ENCODE data around the gene APCDD1L. TPM values are rescaled to one million over a fixed set of nuclear protein-coding genes. Genes with fewer than 3 reads are reported as not detected.

APCDD1L gene
- total RNA-seq (2.1 TPM), polyA plus RNA-seq (ENCODE audit: insufficient read depth in 1 of 8, insufficient read length in 8 of 8, low replicate concordance in 1 of 8) (1 to 10 TPM; 3.4 to 8.8 (median 5.1) TPM)
- long read RNA-seq, donor 1, partial matches to known transcripts, result 0 of 1 reads
- long read RNA-seq, donor 1, other reads (novel, unspliced or antisense), result 0 of 1 reads
- long read RNA-seq, donor 2, result 0 reads
- long read RNA-seq, donor 3, partial matches to known transcripts, result 0 of 1 reads
- long read RNA-seq, donor 3, other reads (novel, unspliced or antisense), result 0 of 1 reads
- long read RNA-seq, donor 4, result 0 reads
- long read RNA-seq, donor 5, partial matches to known transcripts, result 0 of 4 reads
- long read RNA-seq, donor 5, other reads (novel, unspliced or antisense), result 0 of 4 reads
- long read RNA-seq, donor 6, partial matches to known transcripts, result 0 of 1 reads
- long read RNA-seq, donor 6, other reads (novel, unspliced or antisense), result 0 of 1 reads
- long read RNA-seq, donor 7, partial matches to known transcripts, result 0 of 3 reads
- long read RNA-seq, donor 7, other reads (novel, unspliced or antisense), result 0 of 3 reads
- long read RNA-seq, donor 8, result 0 reads
- long read RNA-seq, donor 9, partial matches to known transcripts, result 0 of 1 reads
- long read RNA-seq, donor 9, other reads (novel, unspliced or antisense), result 0 of 1 reads
- long read RNA-seq, donor 10, partial matches to known transcripts, result 0 of 2 reads
- long read RNA-seq, donor 10, other reads (novel, unspliced or antisense), result 0 of 2 reads
- long read RNA-seq, donor 11, partial matches to known transcripts, result 0 of 2 reads
- long read RNA-seq, donor 11, other reads (novel, unspliced or antisense), result 0 of 2 reads

DNA sequence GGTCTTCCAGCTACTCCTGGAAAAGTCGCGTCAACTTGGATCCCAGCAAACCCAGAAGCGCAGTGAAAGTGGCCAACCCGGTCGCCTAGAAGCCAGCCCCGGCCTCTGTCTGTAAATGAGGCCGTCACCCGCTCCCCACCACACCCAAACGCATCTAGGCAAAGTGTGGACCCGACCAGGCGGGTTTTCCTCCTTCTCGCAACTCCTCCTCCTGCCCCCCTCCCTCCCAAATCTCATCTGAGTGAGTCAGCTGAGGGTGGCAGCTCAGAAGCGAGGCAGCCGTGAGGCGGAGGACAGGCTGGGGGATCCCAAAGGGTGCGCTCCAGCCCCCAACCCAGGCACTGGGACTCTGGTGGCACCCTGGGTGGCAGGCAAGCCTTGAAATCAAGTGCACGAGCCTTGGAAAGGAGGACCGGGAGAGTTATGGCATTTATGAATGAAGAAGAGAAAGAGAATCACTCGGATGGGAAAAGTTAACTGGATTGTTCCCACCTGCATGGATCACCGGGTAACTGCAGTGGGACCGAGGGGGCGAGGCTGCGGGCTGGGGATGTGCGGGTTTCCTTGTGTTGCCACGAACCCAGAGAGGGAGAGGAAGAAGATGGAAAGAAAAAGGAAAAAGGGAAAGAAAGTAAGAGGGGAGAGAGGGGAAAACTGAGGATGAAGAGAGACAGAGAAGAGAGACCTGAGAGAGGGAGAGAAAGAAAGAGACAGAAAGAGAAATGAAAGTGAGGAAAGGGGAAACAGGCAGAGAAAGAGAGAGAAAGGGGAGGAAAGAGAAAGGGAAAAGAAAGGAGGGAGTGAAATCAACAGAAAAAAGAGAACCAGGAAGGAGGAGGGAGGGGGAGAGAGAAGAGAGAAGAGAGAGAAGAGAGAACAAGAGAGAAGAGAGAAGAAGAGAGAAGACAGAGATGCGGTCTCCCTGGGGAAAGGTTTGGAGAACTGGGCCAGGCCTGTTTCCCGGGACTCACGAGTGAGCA lies at the start of gene APCDD1L:
TSS of gene APCDD1L (minus strand) at position 167 of the 980 bp plus-strand sequence. CDS start 692 bp downstream, outside the sequence.
- DNase-seq, result peak; percentile 79
- H3K36me3 ChIP-seq (ENCODE audit: control insufficient read depth, insufficient read depth, low read length), result no peaks in the 10 kb centered on the region

GRCh38 chr20:58559368-58559729 lies 44.1 kb upstream of the APCDD1L start:
- 96% methylated on average over 6 of the region's 7 CpGs for WGBS (ENCODE audit: insufficient coverage)
- Histone ChIP-seq H3K27ac (ENCODE audit: low read length) (no peak overlapping the region), H3K9me3 (replicated peaks; ENCODE audit: control insufficient read depth, low read depth, low read length) (no peaks in the 10 kb centered on the region), H3K27me3 (ENCODE audit: control insufficient read depth, insufficient read depth, low read length) (peaks cover 7% of the 10 kb centered on the region), H3K36me3 (ENCODE audit: control insufficient read depth, insufficient read depth, low read length) (no peaks in the 10 kb centered on the region), H3K4me1 (ENCODE audit: control insufficient read depth, insufficient read depth, low read length) (peaks cover 4% of the 10 kb centered on the region), H3K4me3 (ENCODE audit: low read length) (no peak overlapping the region)
- DNase-seq, result no peak

More for the DNA sequence above, at the start of gene APCDD1L:
- peaks cover 45% of the 10 kb centered on the region for H3K27me3 ChIP-seq (ENCODE audit: control insufficient read depth, insufficient read depth, low read length)
- H3K27ac ChIP-seq (ENCODE audit: low read length), result no peak within 1 kb of the TSS
- peaks cover 37% of the 10 kb centered on the region for H3K4me1 ChIP-seq (ENCODE audit: control insufficient read depth, insufficient read depth, low read length)
- WGBS (ENCODE audit: insufficient coverage), result 19% methylated on average over 25 of the region's 28 CpGs
- H3K4me3 ChIP-seq (ENCODE audit: low read length), result peak within 1 kb of the TSS; percentile 36
- no peaks in the 10 kb centered on the region for H3K9me3 ChIP-seq (replicated peaks; ENCODE audit: control insufficient read depth, low read depth, low read length)

- H3K4me1 ChIP-seq (ENCODE audit: control insufficient read depth, insufficient read depth, low read length), result peaks cover 10% of the 10 kb centered on the region
- no peak overlapping the region for H3K27ac ChIP-seq (ENCODE audit: low read length)
- H3K4me3 ChIP-seq (ENCODE audit: low read length), result no peak overlapping the region
- WGBS (ENCODE audit: insufficient coverage), result 79% methylated on average over 8 of the region's 19 CpGs
- peaks cover 7% of the 10 kb centered on the region for H3K27me3 ChIP-seq (ENCODE audit: control insufficient read depth, insufficient read depth, low read length)
- DNase-seq, result no peak
- no peaks in the 10 kb centered on the region for H3K36me3 ChIP-seq (ENCODE audit: control insufficient read depth, insufficient read depth, low read length)
- no peaks in the 10 kb centered on the region for H3K9me3 ChIP-seq (replicated peaks; ENCODE audit: control insufficient read depth, low read depth, low read length)
Measured at GRCh38 chr20:58558486-58559367, 43.5 kb upstream of the APCDD1L start.

DNA sequence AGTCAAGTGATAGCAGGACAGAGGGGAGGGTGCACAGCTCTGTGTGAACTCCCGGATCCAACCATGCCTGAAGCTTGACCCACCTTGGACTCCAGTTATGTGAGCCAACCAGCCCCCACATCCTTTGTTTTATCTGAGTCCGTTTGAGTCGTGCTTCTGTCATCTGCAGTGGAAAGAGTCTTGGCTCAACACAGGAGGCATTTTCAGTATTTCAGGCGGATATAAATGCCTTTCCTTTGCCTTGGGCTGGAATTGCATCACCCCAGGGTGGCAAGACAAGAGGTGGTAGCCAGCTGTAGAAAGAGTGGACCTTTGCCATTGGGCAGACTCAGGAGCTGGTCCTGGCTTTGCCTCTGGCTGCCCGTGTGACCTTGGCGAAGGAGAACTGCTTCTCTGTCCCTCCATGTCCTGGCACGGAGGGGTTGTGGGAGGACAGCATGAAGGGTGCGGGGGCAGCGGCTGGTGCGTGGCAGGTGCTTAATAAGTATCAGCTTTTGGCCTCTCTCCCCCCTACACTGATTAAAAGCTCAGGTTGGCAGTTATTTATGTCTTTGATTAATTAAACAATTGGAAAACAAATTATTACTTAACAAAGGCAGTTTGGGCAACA lies 42.6 kb upstream of the APCDD1L start:
- 76% methylated on average over 4 of the region's 10 CpGs for WGBS (ENCODE audit: insufficient coverage)
- no peak for DNase-seq
- Histone ChIP-seq H3K27ac (ENCODE audit: low read length) (no peak overlapping the region), H3K27me3 (ENCODE audit: control insufficient read depth, insufficient read depth, low read length) (peaks cover 7% of the 10 kb centered on the region), H3K9me3 (replicated peaks; ENCODE audit: control insufficient read depth, low read depth, low read length) (no peaks in the 10 kb centered on the region), H3K36me3 (ENCODE audit: control insufficient read depth, insufficient read depth, low read length) (no peaks in the 10 kb centered on the region), H3K4me1 (ENCODE audit: control insufficient read depth, insufficient read depth, low read length) (peaks cover 18% of the 10 kb centered on the region), H3K4me3 (ENCODE audit: low read length) (no peak overlapping the region)

- Histone ChIP-seq H3K4me3 (ENCODE audit: low read length) (no peak overlapping the region), H3K9me3 (replicated peaks; ENCODE audit: control insufficient read depth, low read depth, low read length) (no peaks in the 10 kb centered on the region), H3K4me1 (ENCODE audit: control insufficient read depth, insufficient read depth, low read length) (peaks cover 18% of the 10 kb centered on the region), H3K27me3 (ENCODE audit: control insufficient read depth, insufficient read depth, low read length) (peaks cover 7% of the 10 kb centered on the region), H3K36me3 (ENCODE audit: control insufficient read depth, insufficient read depth, low read length) (no peaks in the 10 kb centered on the region), H3K27ac (ENCODE audit: low read length) (no peak overlapping the region)
- 71% methylated on average over 6 of the region's 6 CpGs for WGBS (ENCODE audit: insufficient coverage)
- DNase-seq, result no peak
Measured at GRCh38 chr20:58556961-58557360, 41.8 kb upstream of the APCDD1L start.

DNA sequence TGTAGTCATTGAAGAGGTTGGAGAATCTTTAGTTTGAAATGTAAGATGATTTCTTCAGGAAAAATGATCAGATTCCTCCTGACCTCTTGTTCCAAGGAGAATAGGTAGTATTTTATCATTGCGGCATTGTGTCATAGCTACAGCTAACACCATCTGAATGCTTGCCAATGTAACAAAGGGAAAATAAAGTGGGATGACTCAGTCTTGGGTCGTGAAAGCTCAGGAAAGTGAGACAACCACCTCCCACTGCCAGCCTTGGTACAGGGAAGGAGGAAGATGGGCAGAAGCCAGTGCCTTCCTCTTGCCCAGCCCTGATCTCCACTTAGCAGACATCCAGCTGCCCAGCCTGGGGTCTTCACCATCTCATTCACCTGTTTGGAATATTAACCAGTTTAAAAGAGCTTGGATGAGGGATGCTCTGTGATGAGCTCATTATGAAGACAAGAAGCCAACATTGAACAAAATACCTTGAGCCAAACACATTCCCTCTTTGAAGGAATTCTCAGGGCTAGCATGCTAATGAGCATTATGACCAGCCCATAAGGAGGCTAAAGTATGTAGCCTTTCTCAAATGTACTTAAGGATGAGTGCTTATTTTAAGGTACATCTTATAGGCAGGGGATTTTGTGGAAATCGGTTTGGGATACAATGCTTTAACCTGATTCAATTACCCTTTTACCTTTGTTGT lies 40.0 kb upstream of the APCDD1L start:
- no peak for DNase-seq
- H3K27me3 ChIP-seq (ENCODE audit: control insufficient read depth, insufficient read depth, low read length), result peaks cover 9% of the 10 kb centered on the region
- H3K4me1 ChIP-seq (ENCODE audit: control insufficient read depth, insufficient read depth, low read length), result peaks cover 18% of the 10 kb centered on the region
- no peaks in the 10 kb centered on the region for H3K9me3 ChIP-seq (replicated peaks; ENCODE audit: control insufficient read depth, low read depth, low read length)
- H3K27ac ChIP-seq (ENCODE audit: low read length), result no peak overlapping the region
- no peaks in the 10 kb centered on the region for H3K36me3 ChIP-seq (ENCODE audit: control insufficient read depth, insufficient read depth, low read length)
- WGBS (ENCODE audit: insufficient coverage), result no CpG with 5 or more reads among the region's 3 CpGs
- H3K4me3 ChIP-seq (ENCODE audit: low read length), result no peak overlapping the region

DNA sequence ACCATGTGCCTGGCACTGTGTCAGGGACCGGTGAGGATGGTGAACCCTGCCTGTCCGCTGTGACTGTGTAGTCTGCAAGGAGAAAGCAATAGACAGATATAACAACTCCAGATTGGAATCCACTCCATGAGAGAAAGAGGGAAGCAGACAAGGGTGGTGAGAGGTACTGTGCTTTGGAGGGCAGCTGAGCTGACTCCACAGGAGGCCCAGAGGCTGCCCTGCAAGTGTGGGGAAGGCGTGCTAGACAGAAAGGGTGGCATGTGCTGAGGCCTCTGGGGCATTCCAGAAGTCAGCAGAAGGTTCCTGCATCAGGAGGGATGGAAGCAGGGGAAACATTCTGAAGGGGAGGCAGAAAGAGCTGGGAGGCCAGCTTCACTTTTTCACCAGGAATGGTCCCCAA lies 39.3 kb upstream of the APCDD1L start:
- WGBS (ENCODE audit: insufficient coverage), result 90% methylated on average over 2 of the region's 3 CpGs

DNA sequence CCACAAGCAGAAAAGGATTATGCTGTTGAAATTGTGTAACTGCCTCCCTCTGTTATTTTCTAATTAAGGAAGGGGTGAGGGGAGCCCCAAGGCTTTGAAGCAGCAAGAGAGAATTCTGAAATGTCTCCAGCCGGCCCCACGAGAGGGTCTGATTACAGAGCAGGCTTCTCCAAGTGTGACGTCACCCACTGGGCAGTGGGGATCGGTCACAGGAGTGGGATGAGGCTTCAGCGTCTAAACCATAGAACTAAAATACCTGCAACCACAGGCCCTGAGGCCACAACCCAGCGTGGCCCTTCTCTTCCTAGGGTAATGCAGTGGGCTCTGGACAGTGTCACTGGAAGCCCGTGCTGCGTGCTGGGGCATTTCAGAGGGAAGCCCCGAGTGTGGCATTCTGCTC lies 38.6 kb upstream of the APCDD1L start:
- peaks cover 18% of the 10 kb centered on the region for H3K4me1 ChIP-seq (ENCODE audit: control insufficient read depth, insufficient read depth, low read length)
- H3K27ac ChIP-seq (ENCODE audit: low read length), result peak overlapping the region; percentile 15
- no peak overlapping the region for H3K4me3 ChIP-seq (ENCODE audit: low read length)
- H3K36me3 ChIP-seq (ENCODE audit: control insufficient read depth, insufficient read depth, low read length), result no peaks in the 10 kb centered on the region
- H3K9me3 ChIP-seq (replicated peaks; ENCODE audit: control insufficient read depth, low read depth, low read length), result no peaks in the 10 kb centered on the region
- H3K27me3 ChIP-seq (ENCODE audit: control insufficient read depth, insufficient read depth, low read length), result peaks cover 10% of the 10 kb centered on the region
- 5% methylated on average over 3 of the region's 9 CpGs for WGBS (ENCODE audit: insufficient coverage)
- peak; percentile 91 for DNase-seq

More for the DNA sequence above, 39.3 kb upstream of the APCDD1L start:
- H3K9me3 ChIP-seq (replicated peaks; ENCODE audit: control insufficient read depth, low read depth, low read length), result no peaks in the 10 kb centered on the region
- H3K36me3 ChIP-seq (ENCODE audit: control insufficient read depth, insufficient read depth, low read length), result no peaks in the 10 kb centered on the region
- peaks cover 9% of the 10 kb centered on the region for H3K27me3 ChIP-seq (ENCODE audit: control insufficient read depth, insufficient read depth, low read length)
- H3K4me1 ChIP-seq (ENCODE audit: control insufficient read depth, insufficient read depth, low read length), result peaks cover 18% of the 10 kb centered on the region
- no peak overlapping the region for H3K27ac ChIP-seq (ENCODE audit: low read length)
- no peak overlapping the region for H3K4me3 ChIP-seq (ENCODE audit: low read length)
- DNase-seq, result no peak

Data from muscle of leg (tissue), 16 donors.